Activated naive CD8-positive, alpha-beta T cell treated with anti-CD3 and anti-CD28 coated beads, Interleukin-2, amount 10 ng/mL, durations not matched to agents 7 days and 5 days (primary cell): Measurements from ENCODE around the gene RYK. TPM values are rescaled to one million over a fixed set of nuclear protein-coding genes. Genes with fewer than 3 reads are reported as not detected.

Experiments
- total RNA-seq, 2 experiments: library from RNA; stranded (reverse); gene quantifications; one replicate each; pipeline ENCODE4 v1.2.3, GENCODE V29; 2021

RYK gene
- total RNA-seq, 2 experiments from 2014 or later = 23.3 to 23.4 TPM

Other genes starting within 250 kb of the RYK start
- not detected for gene SLCO2A1, start 220.9 kb downstream of the RYK start, total RNA-seq
- not detected for gene AMOTL2, start 123.6 kb upstream of the RYK start, total RNA-seq
- 10 to 100 TPM; 17.6 to 26.9 TPM for gene ANAPC13, start 235.1 kb upstream of the RYK start, total RNA-seq
- gene CEP63, start 235.2 kb upstream of the RYK start, total RNA-seq = 10 to 100 TPM; 25.2 to 26.3 TPM